Mucosa of rectum (tissue), 2 donors: ENCODE measurements around the gene HLA-DOB.

Source experiments
- H3K27ac ChIP-seq, 2 donors: one replicate each; pipeline ENCODE4 v1.7.0; 2013; ENCODE audit warnings: inconsistent platforms in 2 of 2, low read depth in 2 of 2, low read length in 2 of 2
- H3K27me3 ChIP-seq, 2 donors: one replicate each; pipeline ENCODE4 v1.7.0; 2013; ENCODE audit warnings: low read length in 2 of 2; ENCODE audit not compliant: control insufficient read depth in 2 of 2, insufficient read depth in 2 of 2
- H3K36me3 ChIP-seq, 2 donors: one replicate each; pipeline ENCODE4 v1.7.0; 2013; ENCODE audit warnings: low read length in 2 of 2; ENCODE audit not compliant: control insufficient read depth in 2 of 2, insufficient read depth in 2 of 2
- H3K4me1 ChIP-seq, 2 donors: one replicate each; pipeline ENCODE4 v1.7.0; 2013; ENCODE audit warnings: low read length in 2 of 2, mild to moderate bottlenecking in 1 of 2; ENCODE audit not compliant: control insufficient read depth in 2 of 2, insufficient read depth in 2 of 2
- H3K4me3 ChIP-seq, 2 donors: one replicate each; pipeline ENCODE4 v1.7.0; 2013; ENCODE audit warnings: low read length in 2 of 2
- H3K9ac ChIP-seq, 2 donors: one replicate each; pipeline ENCODE4 v1.7.0; 2013; ENCODE audit warnings: low read length in 2 of 2, low read depth in 1 of 2, mild to moderate bottlenecking in 1 of 2
- H3K9me3 ChIP-seq, 2 donors: one replicate each; pipeline ENCODE4 v1.7.0; 2013; ENCODE audit warnings: low read length in 2 of 2; ENCODE audit not compliant: control insufficient read depth in 2 of 2
- donor health status: healthy.
- donor health status: Normal muscosa, but diverticular disease.

HLA-DOB gene

DNA sequence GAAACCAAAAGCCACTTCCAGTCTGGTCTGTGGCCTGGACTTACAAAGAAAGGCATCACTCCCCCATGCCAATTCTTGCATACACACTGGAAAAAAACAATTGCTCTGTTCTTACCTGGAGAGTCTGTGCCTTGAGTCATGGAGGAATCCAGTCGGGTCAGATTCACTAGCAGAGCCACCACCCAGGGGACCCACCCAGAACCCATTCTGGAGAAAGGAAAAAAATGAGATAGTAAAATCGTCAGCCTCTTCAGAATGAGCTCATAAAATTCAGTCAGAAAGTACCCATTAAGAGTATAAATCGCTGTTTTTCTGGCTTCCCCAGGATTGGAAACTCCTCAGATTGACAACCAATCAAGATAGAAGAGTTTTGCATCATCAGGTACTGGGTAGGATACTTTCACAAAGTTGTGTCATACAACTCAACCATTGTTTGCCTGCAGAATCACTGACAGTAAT lies at the start of gene HLA-DOB:
HLA-DOB (minus strand) TSS at position 257 of the 459 bp plus-strand sequence; CDS start at position 206, 51 bp downstream.
- Histone ChIP-seq H3K9me3 (no peaks in the 10 kb centered on the region), H3K27me3 (peaks cover 0 to 4% of the 10 kb centered on the region in 2 donors), H3K4me3 (peak within 1 kb of the TSS; percentile 6 to 57), H3K4me1 (no peaks in the 10 kb centered on the region), H3K36me3 (no peaks in the 10 kb centered on the region), H3K27ac (peak within 1 kb of the TSS; percentile 37 to 59), H3K9ac (peak within 1 kb of the TSS in 1 of 2 donors; percentile 24)

DNA sequence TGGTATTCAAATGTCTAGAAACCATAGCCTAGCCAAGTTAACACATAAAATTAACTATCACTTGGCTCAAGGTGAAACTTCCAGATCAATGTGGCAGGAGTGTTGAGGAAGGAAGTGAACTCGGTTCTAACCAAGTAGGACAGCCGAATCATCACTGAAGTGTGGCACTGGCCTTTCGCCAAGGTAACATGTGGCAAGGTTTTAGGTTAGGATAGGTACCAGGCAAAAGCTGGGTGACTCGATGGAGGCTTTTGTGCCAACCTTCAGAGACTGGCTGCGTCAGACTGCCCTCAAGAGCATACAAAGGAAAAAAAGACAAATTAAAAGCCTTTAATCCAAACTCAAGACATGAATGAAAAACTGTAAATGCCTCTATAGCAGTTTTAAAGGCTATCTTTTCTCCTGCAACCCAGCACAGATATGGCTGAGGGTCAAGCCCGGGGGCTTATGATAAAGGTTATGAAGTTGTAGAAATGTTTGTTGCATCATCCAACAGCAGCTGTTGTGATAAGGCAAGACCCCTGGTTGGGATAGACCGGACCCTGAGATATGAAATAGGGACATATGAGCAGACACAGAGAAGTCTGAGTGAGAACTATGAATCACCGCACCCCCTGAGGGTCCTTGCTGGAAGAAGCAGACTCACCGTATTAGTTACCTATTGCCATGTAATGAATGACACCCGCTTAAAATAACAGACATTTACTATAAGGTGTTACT lies 49.1 kb upstream of the HLA-DOB start:
- H3K27me3 ChIP-seq = peaks cover 3 to 5% of the 10 kb centered on the region in 2 donors
- H3K36me3 ChIP-seq = no peaks in the 10 kb centered on the region
- H3K9ac ChIP-seq = no peak overlapping the region

DNA sequence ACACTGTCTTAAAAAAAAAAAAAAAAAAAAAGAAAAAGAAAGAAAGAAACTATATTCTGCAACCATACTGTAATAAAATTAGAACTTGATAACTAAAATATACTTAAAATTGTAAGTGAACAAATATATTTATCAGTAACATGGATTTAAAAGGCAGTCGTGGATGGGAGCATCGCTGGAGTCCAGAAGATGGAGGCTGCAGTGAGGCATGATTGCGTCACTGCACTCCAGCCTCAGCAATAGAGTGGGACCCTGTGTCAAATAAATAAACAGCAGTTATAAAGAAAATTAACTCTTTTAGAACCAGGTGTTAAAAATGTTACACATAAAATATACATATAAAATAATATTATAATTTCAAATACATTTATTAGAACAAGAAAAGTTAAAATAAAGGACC lies 45.9 kb upstream of the HLA-DOB start:
- H3K36me3 ChIP-seq = peaks cover 17% of the 10 kb centered on the region in 2 donors
- H3K4me1 ChIP-seq = peaks cover 0 to 5% of the 10 kb centered on the region in 2 donors
- H3K4me3 ChIP-seq = no peak overlapping the region
- H3K27ac ChIP-seq = no peak overlapping the region
- H3K9me3 ChIP-seq = no peaks in the 10 kb centered on the region
- no peaks in the 10 kb centered on the region for H3K27me3 ChIP-seq
- no peak overlapping the region for H3K9ac ChIP-seq

More for the DNA sequence above, 49.1 kb upstream of the HLA-DOB start:
- Histone ChIP-seq H3K27ac (no peak overlapping the region), H3K4me3 (no peak overlapping the region), H3K9me3 (no peaks in the 10 kb centered on the region), H3K4me1 (peaks cover 0 to 9% of the 10 kb centered on the region in 2 donors)

DNA sequence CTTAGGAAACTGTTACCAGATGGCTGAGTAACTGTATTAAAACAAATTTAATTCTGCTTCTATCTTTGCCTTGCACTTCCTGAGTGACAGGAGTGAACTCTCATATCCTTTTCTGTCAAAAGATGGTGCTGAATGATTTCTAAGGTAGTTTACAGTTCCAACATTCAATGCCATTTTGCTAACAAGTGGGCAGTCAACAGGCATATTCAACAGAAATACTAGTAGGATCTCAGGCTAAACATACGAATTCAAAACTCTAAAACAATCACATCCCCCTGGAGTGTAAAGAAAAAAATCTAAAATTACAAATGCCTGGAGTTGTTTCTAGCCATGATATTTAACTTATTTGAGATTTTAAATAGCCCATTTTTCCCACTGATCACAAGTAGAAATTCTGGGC lies 43.9 kb upstream of the HLA-DOB start:
- H3K9me3 ChIP-seq = no peaks in the 10 kb centered on the region
- peaks cover 20 to 24% of the 10 kb centered on the region in 2 donors for H3K36me3 ChIP-seq
- H3K9ac ChIP-seq = no peak overlapping the region
- peaks cover 4 to 5% of the 10 kb centered on the region in 2 donors for H3K4me1 ChIP-seq
- H3K4me3 ChIP-seq = no peak overlapping the region
- H3K27me3 ChIP-seq = no peaks in the 10 kb centered on the region
- H3K27ac ChIP-seq = no peak overlapping the region

DNA sequence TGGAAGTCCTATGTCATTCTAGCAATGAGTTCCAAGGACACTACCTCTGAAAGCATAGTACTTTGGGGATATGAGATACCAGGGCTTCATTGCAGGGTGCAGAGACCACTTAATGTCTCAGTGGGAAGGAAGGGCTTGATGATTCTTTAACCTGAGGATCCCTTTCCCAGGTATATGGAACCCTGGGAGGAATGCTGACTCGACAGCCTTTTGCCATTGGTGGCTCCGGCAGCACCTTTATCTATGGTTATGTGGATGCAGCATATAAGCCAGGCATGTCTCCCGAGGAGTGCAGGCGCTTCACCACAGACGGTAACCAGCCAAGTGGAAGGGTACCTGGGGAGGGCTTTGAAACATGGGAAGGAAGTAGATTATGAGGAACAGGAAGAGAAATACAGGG lies 41.4 kb upstream of the HLA-DOB start:
- no peaks in the 10 kb centered on the region for H3K27me3 ChIP-seq
- H3K9me3 ChIP-seq = no peaks in the 10 kb centered on the region
- peaks cover 20 to 24% of the 10 kb centered on the region in 2 donors for H3K36me3 ChIP-seq
- H3K27ac ChIP-seq = no peak overlapping the region
- peaks cover 9 to 15% of the 10 kb centered on the region in 2 donors for H3K4me1 ChIP-seq
- no peak overlapping the region for H3K4me3 ChIP-seq
- H3K9ac ChIP-seq = no peak overlapping the region

DNA sequence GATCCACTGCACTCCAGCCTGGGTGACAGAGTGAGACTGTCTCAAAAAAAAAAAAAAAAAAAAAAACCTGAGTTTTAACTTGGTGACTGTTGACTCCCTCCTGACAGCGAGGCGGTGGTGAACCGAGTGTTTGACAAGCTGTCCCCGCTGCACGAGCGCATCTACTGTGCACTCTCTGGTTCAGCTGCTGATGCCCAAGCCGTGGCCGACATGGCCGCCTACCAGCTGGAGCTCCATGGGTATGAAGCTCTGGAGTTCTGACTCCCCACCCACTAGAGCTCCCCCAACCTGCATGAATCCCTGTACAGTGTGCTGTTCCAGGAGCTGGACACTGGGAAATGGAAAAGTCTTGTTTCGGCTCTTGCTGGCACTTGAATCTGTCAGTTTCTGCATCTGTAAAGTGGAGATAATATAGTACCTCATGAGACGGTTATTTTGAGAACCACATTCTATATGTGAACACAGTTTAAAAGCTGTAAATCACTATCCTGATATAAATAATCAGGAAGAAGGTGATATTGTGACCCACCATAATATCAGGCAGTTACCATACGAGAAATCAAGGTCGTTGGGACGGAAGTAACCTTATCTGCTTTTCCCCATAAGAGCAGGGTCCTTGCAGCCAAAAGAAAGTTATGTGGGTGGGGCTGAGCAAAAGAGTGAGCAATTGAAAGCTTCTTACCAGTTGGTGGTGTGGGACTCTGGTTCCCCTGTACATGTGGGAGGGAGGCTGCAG lies 40.5 kb upstream of the HLA-DOB start:
- peaks cover 20 to 24% of the 10 kb centered on the region in 2 donors for H3K36me3 ChIP-seq
- H3K4me1 ChIP-seq = peaks cover 13 to 15% of the 10 kb centered on the region in 2 donors
- H3K4me3 ChIP-seq = no peak overlapping the region
- no peak overlapping the region for H3K27ac ChIP-seq
- no peak overlapping the region for H3K9ac ChIP-seq
- H3K9me3 ChIP-seq = no peaks in the 10 kb centered on the region
- H3K27me3 ChIP-seq = no peaks in the 10 kb centered on the region

DNA sequence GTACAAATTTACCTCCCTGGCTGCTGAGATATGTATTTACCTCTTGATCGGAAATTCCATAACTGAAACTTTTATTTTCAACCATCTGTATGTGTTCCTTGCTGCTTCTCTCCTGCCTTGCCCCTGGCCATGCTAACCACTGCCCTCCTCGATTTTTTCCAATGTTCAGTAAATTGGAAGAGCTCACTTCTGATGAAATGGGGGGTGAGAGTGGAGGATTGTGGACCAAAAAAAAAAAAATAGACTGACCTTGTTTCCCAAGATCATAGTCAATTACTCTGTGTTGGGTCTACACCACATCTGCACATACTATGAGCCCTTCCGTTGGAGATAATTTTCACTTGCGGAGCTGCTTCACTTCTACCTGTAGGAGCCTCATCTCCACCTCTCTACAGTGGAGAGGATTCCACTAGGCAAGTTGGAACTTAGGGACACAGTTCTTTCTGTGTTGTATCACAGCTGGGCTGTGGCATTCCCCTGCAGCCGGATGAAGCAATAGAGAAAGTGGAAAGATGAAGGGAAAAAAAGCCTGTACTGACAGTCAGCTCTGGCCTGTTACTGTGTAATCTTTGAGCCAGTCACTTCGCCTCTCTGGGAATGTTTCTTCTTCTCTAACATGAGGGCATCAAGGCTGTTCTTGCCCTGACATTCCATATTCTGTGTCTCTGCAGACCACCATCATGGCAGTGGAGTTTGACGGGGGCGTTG lies 38.8 kb upstream of the HLA-DOB start:
- peak overlapping the region in 1 of 2 donors; percentile 99 for H3K27ac ChIP-seq
- H3K9ac ChIP-seq = peak overlapping the region in 1 of 2 donors; percentile 36
- H3K36me3 ChIP-seq = peaks cover 34 to 36% of the 10 kb centered on the region in 2 donors
- H3K4me1 ChIP-seq = peaks cover 21 to 26% of the 10 kb centered on the region in 2 donors
- H3K27me3 ChIP-seq = no peaks in the 10 kb centered on the region
- H3K4me3 ChIP-seq = peak overlapping the region in 1 of 2 donors; percentile 96
- no peaks in the 10 kb centered on the region for H3K9me3 ChIP-seq

DNA sequence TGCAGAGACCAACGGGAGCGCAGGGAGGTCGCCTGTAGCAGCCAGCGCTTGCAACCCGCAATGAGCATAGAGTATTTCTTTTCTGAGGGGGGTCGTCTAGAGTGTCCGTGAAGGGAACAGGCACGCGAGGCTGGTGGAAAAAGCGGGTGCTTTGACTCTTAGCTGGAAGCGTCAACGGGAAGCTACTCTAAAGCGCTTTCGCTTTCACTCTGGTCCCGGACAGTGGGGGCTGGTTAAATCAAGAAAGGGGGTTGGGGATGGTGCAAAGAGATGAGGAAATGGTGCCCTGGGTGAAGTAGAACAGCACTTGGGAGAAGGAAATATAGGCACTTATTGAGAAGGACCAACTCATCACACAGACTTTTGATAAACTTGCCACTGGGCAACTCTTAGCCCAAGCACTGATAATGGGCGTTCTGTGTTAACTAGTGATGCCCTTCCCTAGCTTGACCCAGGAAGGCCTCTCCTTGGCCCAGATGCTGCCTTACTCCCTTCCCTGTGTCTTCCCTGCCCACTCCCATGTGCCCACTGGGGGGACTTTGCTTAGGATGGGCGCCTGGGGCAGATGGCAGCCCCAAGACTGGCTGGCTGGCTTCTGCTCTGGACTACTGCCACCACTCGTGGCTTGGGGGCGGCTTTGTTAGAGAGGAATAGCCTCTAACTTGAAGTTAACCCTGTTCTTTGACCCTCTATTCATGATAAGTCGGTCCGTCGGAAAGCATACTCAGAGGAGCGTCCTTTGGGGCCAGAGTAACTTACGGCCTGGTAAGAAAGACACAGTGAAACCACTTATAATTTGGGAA lies 37.8 kb upstream of the HLA-DOB start:
- peak overlapping the region; percentile 91 to 96 for H3K4me3 ChIP-seq
- H3K36me3 ChIP-seq = peaks cover 41 to 46% of the 10 kb centered on the region in 2 donors
- no peaks in the 10 kb centered on the region for H3K9me3 ChIP-seq
- peaks cover 21 to 26% of the 10 kb centered on the region in 2 donors for H3K4me1 ChIP-seq
- H3K27ac ChIP-seq = peak overlapping the region; percentile 99
- H3K9ac ChIP-seq = peak overlapping the region; percentile 86 to 99
- H3K27me3 ChIP-seq = no peaks in the 10 kb centered on the region

DNA sequence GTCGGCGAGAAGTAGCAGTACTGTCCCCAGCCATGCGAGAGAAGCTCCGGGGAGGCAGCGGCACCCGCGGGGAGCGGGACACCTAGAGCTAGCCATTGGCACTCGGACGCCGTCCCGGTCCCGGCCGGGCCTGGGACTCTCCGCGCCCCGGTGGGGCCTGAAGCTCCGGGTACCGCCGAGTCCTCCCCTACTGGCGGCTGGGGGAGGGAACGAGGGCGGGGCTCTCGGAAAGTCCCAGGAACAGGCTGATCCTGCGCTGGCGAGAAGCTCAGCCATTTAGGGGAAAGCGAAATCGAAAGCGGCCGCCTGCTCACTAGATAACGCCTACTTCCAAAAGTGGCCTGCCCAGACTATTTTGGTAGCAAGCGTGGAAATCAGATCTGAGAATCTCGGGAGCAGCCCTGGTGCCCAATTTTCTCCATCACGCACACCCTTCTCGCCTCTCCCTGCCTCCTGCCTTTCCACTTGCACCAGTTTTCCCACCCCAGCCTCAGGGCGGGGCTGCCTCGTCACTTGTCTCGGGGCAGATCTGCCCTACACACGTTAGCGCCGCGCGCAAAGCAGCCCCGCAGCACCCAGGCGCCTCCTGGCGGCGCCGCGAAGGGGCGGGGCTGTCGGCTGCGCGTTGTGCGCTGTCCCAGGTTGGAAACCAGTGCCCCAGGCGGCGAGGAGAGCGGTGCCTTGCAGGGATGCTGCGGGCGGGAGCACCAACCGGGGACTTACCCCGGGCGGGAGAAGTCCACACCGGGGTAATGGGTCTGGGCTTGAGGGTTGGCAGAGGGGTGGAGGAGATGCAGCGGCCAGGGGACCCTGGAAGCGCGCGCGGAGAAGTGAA lies 37.0 kb upstream of the HLA-DOB start, which contains the start of the genes PSMB9 and TAP1:
PSMB9 (plus strand) TSS at position 652 of the 835 bp plus-strand sequence; CDS start at position 690, 38 bp downstream.
TAP1 (minus strand) TSS at position 164 of the 835 bp plus-strand sequence; CDS start at position 96, 68 bp downstream.
- Histone ChIP-seq H3K36me3 (peaks cover 38 to 44% of the 10 kb centered on the region in 2 donors), H3K4me1 (peaks cover 21 to 26% of the 10 kb centered on the region in 2 donors), H3K9ac (peak within 1 kb of the TSS; percentile 96 to 99), H3K4me3 (peak within 1 kb of the TSS; percentile 91 to 96), H3K27ac (peak within 1 kb of the TSS; percentile 99), H3K27me3 (no peaks in the 10 kb centered on the region), H3K9me3 (no peaks in the 10 kb centered on the region)
